HG02642 (cell line): ENCODE data around the gene HIC1.

ENCODE experiments used
- ATAC-seq: cut with Tn5 transposase; IDR thresholded peaks from one replicate; pipeline ENCODE4 v1.9.1; 2021; ENCODE audit warnings: mild to moderate bottlenecking; ENCODE audit not compliant: unreplicated experiment, poor library complexity

Gene HIC1

GRCh38 chr17:2071455-2072281 lies 16.8 kb downstream of the HIC1 start:
- ATAC-seq: no peak

GRCh38 chr17:2074919-2075318 lies 20.0 kb downstream of the HIC1 start:
- ATAC-seq: no peak

DNA sequence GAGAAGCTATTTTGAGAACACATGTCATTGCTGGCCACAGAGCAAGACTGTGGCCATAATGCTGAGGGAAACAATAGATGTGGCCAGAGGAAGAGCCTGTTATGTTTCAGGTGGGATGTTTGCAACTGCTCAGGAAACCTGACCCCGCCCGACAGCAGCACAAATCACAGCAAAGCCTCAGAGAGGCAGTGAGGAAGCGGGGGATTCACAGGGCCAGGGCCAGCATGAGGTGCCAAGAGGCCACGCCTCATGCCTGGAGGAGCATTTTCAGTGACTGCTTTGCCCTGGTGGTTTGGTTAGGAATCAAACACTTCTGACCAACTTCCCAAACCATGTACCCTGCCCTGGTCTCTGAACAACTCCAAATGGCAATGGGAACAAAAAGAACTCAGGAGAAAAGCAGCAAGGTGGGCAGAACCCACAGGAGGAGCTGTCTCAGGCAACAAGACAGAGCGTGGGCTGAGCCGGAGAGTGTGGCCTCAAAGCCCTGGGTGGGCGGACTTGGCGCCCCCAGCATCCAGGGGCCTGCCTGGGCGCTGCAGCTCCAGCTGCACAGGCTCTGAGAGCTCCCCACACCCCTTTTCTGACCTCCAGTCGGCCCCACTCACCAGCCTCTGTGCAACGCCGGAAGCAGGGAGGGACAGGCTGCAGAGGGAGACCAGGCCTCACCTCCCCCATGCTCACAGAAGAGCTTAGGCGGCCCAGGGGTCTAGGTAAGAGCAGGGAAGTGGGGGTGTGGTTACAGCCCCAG lies 20.6 kb downstream of the HIC1 start:
- no peak for ATAC-seq

DNA sequence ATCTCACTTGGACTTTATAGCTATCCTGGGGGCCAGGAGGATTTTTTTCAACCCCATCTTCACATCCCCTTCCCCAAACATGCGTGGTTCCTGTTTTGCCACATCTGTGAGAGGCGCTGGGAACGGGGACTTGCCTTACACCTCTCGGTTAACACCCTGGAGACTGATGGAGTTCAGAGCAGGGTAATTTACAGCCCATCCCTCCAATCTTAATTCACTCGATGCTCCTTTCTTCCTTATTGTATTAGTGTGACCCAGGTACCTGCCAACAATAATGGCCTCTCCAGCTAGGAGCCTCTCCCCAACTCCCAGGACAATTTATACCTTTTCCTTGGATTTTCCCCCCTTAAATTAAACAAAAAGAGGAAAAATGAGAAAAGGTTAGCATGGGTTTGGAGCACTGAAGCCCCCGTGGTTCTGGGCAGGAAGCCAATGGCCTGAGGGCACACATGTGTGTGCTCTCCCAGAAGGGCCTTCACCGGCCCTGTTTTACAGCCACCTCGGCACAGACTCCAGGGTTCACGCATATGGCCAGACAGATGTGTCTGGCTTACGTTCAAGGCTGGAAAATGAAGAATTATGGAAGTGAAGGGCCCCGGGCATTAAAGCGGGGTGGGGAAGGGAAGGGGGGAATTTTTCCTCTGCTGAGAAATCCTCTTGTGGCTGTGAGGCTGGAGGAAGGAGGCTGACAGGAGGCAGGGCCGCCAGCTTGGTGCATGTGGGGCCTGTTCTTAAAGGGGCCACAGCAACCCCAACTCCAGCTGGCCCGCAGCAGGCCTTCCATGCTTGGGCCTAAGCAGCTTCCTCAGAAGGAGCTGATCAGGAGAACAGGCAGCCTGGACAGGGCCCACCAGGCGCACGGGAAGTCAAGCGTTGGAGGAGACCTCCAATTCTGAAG lies 21.4 kb downstream of the HIC1 start:
- ATAC-seq: no peak

DNA sequence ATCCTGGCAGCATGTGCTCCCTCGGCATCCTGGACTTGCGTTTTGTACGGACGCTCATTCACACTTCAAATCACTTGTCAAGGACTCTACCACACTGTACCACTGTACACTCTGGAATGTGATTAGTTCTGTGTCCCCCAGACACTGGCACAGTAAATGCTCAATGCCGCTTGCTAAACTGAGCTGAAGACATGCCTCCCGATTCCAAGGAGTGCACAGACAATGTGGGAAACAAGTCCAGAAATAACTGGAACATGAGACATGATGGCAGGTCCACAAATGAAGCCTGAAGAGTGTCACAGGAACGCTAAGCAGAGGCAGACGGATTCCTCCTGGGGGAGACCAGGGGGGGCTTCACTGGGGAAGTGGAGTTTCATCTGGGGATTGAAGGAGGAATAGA lies 22.1 kb downstream of the HIC1 start:
- no peak for ATAC-seq

- ATAC-seq: no peak
Observed at GRCh38 chr17:2081564-2081963, 26.7 kb downstream of the HIC1 start.

DNA sequence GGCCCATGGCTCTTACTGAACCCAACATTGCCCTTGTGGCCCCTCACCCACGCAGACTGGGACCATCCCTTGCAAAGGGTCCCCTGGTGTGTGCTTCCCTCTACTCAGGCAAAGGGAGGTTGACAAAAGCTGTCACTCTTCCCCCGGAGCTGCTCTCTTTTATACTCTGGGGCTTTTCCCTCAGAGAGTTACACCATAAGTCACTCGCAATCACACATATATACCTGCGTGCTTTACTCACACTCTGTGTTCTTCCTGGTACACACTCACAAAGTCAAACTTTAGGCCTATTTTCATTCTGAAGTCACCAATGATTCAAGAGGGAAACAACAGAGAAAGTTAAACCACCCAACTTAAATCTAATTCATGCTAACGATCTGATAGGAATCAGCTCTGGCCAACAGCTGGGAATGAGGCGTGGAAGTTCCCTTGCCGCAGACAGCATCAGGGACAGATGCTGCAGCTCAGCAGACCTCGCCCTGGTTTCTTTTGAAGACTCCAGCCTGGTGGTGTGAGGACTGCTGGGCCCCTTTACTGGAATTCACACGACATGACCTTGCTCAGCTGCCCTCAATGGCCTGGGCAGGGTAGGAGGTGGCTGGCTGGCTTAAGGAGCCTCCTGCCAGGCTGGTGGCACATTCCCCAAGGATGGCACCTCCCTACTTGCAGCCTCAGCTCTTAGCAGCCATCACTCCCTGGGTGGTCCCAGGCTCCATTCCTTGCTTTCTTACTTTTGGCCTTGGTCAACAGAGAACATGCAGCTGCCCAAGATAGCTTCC lies 27.3 kb downstream of the HIC1 start:
- ATAC-seq: no peak

DNA sequence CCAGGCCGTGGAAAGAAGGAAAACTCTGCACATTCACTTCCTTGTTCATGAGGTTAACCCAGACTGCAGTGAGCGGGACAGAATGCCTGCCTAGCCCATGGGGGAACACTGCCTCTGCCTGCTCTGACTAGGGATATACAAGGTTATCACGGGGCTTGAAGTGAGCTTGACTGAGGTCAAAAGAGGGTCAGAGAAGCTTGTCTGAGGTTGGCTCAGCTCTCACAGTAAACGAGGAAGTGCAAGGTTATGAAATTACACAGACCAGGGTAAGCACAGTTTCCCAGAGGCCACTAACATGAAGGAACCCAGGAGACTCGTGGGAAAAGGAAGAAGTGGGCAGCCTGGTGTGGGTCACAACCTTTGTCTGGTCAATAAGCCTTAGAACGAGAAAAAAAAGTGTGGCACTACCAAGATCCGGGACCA lies 28.7 kb downstream of the HIC1 start:
- no peak for ATAC-seq

DNA sequence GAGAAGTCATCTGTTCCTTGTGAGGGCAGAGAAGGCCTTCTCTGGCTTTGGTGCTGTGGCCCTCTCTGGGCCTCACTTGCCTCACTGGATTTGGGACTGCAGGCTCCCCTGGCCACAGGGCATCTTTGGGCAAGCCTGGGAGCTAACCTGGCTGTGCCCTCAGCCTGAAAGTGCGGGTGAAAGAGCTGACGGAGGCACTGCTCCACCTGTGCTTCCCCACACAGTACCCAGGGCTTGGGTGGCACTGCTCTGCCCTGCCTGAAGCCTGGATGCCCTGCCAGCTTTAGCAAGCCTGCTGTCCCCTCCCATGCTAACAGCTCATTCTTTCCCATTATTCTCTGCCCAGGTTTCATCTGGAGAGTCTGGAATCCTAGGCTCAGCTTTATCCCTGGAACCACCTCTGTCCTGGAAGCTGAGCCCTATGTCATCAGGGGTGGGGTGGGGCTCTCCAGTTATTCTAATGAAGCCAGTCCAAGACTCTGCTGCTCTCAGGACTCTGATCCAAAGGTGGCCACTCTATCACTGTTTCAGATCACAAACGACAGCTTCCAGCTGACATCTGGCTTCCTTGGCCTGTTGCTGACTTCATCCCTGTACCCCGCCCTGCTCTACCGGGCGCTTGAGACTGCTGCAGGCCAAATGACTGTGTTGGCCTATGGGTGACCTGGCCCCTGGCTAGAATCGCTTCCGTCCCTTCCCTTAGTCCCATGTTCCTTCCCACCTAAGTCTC lies 29.3 kb downstream of the HIC1 start:
- no peak for ATAC-seq

- no peak for ATAC-seq
Observed at GRCh38 chr17:2084766-2085647, 30.1 kb downstream of the HIC1 start.

DNA sequence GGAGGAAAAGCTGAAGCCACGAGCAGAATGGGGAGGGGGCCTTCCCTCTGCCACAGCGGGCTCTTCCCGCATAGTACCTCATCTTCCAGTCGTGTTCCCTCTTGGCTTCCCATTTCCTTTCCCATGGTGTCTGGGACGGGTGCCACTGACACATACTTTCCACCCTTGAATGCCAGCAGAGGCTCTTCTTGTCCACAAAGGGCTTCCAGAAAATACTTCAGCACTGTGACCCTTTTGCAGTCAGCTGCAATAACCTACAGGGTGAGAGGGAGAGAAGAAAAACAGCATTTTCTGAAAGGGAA lies 30.7 kb downstream of the HIC1 start:
- ATAC-seq: no peak

- ATAC-seq: no peak
Observed at GRCh38 chr17:2086306-2086705, 31.4 kb downstream of the HIC1 start.

DNA sequence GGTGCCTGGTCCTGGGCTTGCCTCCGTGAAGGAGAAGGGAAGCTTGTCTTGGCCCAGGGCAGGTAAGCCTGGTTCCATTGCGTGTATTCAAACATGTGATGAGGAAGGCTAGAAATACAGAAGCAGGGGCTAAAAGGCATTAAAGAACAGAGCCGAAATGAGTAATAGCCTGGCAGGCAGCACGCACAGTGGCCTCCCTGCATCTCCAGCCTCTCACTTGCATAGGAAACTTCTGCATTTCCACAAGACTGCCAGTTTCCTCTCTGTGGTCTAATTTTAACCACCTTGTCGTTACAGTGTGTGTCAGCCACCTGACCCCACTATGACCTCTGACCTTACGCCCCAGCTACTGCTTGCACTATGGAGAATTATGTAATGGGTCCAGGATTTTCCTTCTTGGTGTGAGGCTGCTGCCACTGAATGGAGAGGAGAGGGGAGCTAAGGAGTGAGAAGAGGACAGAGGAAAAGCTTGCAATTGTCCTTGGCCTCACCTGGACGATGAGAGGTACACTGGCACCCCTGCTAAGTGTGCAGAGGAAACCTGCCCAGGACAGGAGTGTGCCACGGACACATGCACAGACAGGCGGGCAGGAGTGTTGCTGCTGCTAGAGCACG lies 32.8 kb downstream of the HIC1 start:
- ATAC-seq: peak; percentile 32

- ATAC-seq: peak; percentile 29
Observed at GRCh38 chr17:2089021-2089422, 34.1 kb downstream of the HIC1 start.

DNA sequence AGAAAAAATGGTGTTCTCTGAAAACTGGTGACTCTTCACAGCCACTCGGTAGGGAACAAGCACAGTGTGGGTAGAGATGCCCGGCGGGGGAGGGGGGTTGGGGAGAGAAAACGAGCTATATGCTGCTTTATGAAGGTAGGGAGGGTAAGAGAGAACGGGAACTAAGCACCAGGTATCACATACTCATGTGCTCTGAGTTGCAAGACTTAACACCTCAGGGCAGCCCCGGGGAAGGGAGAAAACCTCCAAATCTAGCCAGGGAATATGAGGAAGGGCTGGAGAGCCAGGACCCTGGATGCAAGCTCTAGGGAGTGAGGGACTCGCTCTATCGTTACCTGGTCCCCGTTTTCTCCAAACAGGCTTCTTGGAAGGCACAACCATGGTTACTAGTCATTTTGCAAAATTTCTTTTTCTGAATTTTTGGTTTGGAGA lies 35.3 kb downstream of the HIC1 start:
- ATAC-seq: no peak

DNA sequence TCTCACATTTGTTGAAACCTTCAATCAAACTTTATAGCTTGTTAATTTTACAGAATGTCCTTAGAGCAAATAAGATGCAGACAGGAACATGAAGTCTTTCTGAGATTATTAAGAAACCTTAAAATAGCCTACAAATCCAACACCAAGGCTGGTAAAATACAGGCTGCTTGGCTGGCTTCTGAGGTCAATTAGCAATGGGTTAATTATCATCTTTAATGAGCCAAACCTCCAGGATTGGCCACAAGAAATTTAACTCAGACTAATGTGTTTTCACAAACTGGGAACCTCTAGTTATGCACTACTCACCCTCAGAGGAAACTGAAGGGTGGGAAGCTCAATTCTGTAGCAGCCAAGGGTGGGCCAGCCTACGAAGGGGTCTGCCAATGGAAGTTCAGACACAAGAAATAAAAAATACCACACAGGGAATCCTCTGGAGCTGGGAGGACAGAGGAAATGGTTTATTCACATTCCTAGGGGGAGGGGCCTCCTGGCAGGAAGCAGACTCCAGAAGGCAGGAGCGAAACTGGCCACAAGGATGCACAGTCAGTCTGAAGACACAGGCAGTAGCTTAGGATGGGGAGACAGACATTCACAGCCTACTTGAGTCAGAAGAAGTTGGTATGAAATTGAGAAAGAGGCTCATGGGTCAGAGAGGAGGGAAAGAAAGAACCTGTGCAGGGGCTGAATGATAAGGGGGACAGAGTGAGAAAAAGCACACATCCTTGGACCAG lies 36.1 kb downstream of the HIC1 start:
- no peak for ATAC-seq

DNA sequence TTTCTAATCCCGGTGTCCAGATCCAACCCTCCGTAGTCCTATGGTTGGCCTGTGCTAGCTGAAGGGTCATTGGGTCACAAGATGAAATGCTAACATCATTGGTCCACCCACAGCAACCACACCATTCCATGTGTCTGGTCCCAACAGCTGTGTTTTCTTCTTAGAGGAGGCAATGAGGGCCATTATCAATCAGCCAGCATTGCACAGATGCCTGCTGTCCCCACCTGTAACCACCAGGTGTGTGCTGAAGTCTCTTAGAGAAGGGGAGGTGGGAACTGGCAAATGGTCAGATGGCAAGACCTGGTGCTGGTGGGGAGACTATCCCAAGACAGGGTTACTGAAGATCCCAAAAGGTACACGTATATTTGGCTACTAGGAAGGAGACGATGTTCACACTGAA lies 37.4 kb downstream of the HIC1 start:
- ATAC-seq: no peak
